Endothelial cell (in vitro differentiated cells): ENCODE results near the gene SLC30A9. TPM values are rescaled to one million over a fixed set of nuclear protein-coding genes. Genes with fewer than 3 reads are reported as not detected.

Experiments used
- DNase-seq: peaks from one replicate; pipeline ENCODE4 v3.0.0; 2021; ENCODE audit warnings: low spot score
- H3K27ac Mint-ChIP-seq: one replicate; pipeline ENCODE4 v1.8.0; 2021; ENCODE audit warnings: mixed read lengths, inconsistent platforms; ENCODE audit not compliant: unreplicated experiment
- H3K27me3 Mint-ChIP-seq: one replicate; pipeline ENCODE4 v1.8.0; 2021; ENCODE audit warnings: mild to moderate bottlenecking, moderate library complexity, mixed read lengths, inconsistent platforms; ENCODE audit not compliant: unreplicated experiment
- H3K36me3 Mint-ChIP-seq: one replicate; pipeline ENCODE4 v1.8.0; 2021; ENCODE audit warnings: mild to moderate bottlenecking, low read depth, mixed read lengths, inconsistent platforms; ENCODE audit not compliant: unreplicated experiment
- H3K4me1 Mint-ChIP-seq: one replicate; pipeline ENCODE4 v1.8.0; 2021; ENCODE audit warnings: mild to moderate bottlenecking, mixed read lengths, inconsistent platforms; ENCODE audit not compliant: unreplicated experiment
- H3K4me3 Mint-ChIP-seq: one replicate; pipeline ENCODE4 v1.8.0; 2021; ENCODE audit warnings: mild to moderate bottlenecking, mixed read lengths, inconsistent platforms; ENCODE audit not compliant: unreplicated experiment
- H3K9me3 Mint-ChIP-seq: one replicate; pipeline ENCODE4 v1.8.0; 2021; ENCODE audit warnings: mixed read lengths, inconsistent platforms; ENCODE audit not compliant: unreplicated experiment
- total RNA-seq: library from RNA; stranded (reverse); fragmentation: NEBNext Ultra II Directional; extraction: Animal tissue kit (Norgen Biotek cat#: 25700); gene quantifications from one replicate; pipeline ENCODE4 v1.2.1, GENCODE V29; 2021; ENCODE audit not compliant: unreplicated experiment
- TF ChIP-seq, protein P1 (sequence below): fragments of 200-600 bp; sonication (generic); IDR thresholded peaks from one replicate; pipeline ENCODE4 v1.5.0; 2021; ENCODE audit warnings: antibody characterized with exemption; ENCODE audit not compliant: unreplicated experiment

The SLC30A9 gene
- total RNA-seq, 1 donor from 2014 or later, result 53.6 TPM

DNA sequence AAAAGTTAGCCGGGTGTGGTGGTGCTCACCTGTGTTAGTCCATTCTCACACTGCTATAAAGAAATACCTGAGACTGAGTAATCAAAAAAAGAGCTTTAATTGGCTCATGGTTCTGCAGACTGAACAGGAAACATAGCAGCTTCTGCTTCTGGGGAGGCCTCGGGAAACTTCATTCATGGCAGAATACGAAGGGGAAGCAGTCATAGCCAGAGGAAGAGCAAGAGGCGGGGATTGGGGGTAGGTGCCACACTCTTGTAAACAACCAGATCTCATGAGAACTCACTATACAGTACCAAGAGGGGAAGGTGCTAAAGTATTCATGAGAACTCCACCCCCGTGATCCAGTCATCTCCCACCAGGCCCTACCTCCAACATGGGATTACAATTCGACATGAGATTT, 98.1 kb downstream of the SLC30A9 start:
- Mint-ChIP-seq H3K27me3 (no peaks in the 10 kb centered on the region), H3K4me1 (peaks cover 2% of the 10 kb centered on the region), H3K9me3 (no peaks in the 10 kb centered on the region), H3K4me3 (no peak overlapping the region), H3K27ac (no peak overlapping the region), H3K36me3 (no peaks in the 10 kb centered on the region)
- DNase-seq, result no peak
- TF ChIP-seq, protein P1, sequence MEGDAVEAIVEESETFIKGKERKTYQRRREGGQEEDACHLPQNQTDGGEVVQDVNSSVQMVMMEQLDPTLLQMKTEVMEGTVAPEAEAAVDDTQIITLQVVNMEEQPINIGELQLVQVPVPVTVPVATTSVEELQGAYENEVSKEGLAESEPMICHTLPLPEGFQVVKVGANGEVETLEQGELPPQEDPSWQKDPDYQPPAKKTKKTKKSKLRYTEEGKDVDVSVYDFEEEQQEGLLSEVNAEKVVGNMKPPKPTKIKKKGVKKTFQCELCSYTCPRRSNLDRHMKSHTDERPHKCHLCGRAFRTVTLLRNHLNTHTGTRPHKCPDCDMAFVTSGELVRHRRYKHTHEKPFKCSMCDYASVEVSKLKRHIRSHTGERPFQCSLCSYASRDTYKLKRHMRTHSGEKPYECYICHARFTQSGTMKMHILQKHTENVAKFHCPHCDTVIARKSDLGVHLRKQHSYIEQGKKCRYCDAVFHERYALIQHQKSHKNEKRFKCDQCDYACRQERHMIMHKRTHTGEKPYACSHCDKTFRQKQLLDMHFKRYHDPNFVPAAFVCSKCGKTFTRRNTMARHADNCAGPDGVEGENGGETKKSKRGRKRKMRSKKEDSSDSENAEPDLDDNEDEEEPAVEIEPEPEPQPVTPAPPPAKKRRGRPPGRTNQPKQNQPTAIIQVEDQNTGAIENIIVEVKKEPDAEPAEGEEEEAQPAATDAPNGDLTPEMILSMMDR, result no peak

DNA sequence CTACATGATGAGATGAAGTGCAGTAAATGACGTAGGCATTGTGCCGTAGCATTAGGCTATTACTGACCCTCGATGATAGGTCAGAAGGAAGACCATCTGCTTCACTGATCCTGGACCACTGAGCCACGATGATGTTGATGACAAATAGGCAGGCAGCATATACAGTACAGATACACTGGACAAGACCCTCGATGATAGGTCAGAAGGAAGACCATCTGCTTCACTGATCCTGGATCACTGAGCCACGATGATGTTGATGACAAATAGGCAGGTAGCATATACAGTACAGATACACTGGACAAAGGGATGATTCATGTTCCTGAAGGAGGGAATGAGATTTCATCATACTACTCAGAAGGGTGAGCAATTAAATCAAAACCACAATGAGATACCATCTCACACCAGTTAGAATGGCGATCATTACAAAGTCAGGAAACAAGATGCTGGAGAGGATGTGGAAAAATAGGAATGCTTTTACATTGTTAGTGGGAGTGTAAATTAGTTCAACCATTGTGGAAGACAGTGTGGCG, 111.2 kb downstream of the SLC30A9 start:
- Mint-ChIP-seq H3K4me3 (no peak overlapping the region), H3K27ac (no peak overlapping the region), H3K9me3 (no peaks in the 10 kb centered on the region), H3K4me1 (no peaks in the 10 kb centered on the region), H3K36me3 (no peaks in the 10 kb centered on the region), H3K27me3 (no peaks in the 10 kb centered on the region)
- TF ChIP-seq, protein P1, result no peak
- no peak for DNase-seq

DNA sequence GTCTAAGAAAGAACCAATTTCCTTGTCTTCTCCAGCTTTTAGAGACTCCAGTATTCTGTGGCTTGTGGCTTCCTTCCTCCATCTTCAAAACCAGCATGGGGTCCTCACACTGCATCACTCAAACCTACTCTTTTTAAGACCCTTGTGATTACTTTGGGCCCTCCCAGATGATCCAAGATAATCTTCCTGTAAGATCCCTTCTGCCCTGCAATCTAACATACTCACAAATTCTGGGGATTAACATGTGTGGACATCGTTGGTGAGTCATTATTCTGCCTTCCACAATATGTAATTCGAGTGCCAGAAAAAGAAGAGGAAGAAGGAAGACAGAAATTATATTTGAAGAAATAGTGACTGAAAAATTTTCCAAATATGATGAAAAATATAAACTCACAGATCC, 114.2 kb downstream of the SLC30A9 start:
- no peaks in the 10 kb centered on the region for H3K9me3 Mint-ChIP-seq
- no peak overlapping the region for H3K4me3 Mint-ChIP-seq
- no peaks in the 10 kb centered on the region for H3K4me1 Mint-ChIP-seq
- TF ChIP-seq, protein P1, result no peak
- no peaks in the 10 kb centered on the region for H3K27me3 Mint-ChIP-seq
- no peaks in the 10 kb centered on the region for H3K36me3 Mint-ChIP-seq
- no peak overlapping the region for H3K27ac Mint-ChIP-seq
- no peak for DNase-seq

DNA sequence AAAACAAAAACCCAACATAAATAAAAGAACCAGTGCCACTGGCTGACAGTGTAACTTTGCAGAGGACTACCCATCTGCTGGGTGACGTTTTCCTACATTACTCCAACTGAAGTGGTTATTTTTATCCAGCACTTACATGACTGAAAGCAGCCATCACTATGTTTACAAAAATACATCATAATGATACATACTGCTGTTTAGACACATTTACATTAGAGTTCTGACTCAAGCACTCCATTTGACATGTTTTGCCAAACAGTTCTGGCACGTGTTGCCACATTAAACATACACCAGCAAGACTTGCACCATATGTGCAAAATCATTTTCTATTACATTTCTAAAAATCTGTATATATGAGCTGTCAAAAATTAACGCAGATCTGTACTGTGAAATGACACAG, 122.5 kb downstream of the SLC30A9 start:
- no peaks in the 10 kb centered on the region for H3K9me3 Mint-ChIP-seq
- H3K4me3 Mint-ChIP-seq, result no peak overlapping the region
- no peak for DNase-seq
- H3K27ac Mint-ChIP-seq, result no peak overlapping the region
- no peaks in the 10 kb centered on the region for H3K27me3 Mint-ChIP-seq
- peaks cover 2% of the 10 kb centered on the region for H3K4me1 Mint-ChIP-seq
- H3K36me3 Mint-ChIP-seq, result no peaks in the 10 kb centered on the region
- TF ChIP-seq, protein P1, result no peak

DNA sequence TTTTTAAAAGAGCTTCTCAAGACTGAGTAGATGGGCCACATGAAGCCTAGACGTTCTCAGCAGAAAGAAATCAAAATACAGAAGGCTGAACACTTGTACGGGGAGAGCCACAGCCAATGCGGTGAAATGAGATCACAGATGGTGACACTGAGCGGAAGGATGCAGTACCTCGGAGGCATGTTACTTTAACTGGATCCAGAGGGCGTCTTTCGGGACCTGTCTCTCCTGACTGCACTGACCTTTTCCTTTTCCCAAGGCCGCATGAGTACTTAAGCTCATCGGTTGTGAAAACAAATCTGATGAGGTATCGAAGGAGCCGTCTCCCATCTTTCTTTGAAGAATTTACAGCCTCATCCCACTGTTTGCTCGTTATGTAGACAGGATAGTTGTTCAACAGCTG, 129.6 kb downstream of the SLC30A9 start:
- H3K4me1 Mint-ChIP-seq, result peaks cover 2% of the 10 kb centered on the region
- H3K27me3 Mint-ChIP-seq, result no peaks in the 10 kb centered on the region
- no peaks in the 10 kb centered on the region for H3K9me3 Mint-ChIP-seq
- DNase-seq, result no peak
- TF ChIP-seq, protein P1, result no peak
- no peak overlapping the region for H3K27ac Mint-ChIP-seq
- peaks cover 21% of the 10 kb centered on the region for H3K36me3 Mint-ChIP-seq
- no peak overlapping the region for H3K4me3 Mint-ChIP-seq
